CD1c-positive myeloid dendritic cell (primary cell): Measurements from ENCODE around the gene LAMA2.

Source experiments
- DNase-seq: peaks from one replicate; pipeline ENCODE4 v3.0.0-alpha.2; 2016; ENCODE audit errors: extremely low spot score

Gene LAMA2

DNA sequence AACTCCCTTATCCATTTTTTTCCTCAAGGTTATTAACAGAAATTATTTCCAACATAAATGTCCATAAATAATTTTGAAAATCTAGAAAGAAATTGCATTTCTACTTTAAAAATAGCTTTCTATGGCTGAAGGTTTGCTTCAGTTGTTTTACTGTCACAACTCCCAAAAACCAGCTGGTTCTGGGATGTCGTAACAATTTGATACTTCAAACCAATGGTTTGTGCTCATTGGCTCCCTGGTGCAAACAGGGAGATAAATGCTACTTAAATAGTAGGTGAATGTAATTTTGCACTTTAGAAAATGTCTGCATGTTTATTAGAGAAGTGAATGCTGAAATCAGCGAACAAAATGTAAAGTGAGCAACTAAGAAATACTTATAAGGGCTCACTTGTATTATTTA is 31.1 kb downstream of the LAMA2 start:
- no peak for DNase-seq

DNA sequence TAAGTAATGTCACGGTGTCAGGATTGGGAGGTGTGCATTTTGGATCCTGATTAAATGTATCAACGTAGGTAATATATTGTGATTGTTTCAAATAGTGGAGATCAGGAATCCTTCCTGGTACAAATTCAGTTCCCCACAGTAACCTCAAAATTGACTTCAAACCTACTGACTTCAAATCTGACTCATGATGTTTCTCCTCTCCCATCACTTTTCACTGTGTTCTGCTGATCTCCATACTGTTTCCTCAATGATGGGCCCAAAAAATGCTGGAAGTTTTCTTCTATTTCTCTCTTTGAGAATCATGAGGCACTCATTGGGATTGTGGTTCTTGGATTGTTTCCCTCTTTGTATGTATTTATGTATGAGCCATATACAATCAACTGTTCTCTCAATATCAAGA is 35.9 kb downstream of the LAMA2 start:
- no peak for DNase-seq

DNA sequence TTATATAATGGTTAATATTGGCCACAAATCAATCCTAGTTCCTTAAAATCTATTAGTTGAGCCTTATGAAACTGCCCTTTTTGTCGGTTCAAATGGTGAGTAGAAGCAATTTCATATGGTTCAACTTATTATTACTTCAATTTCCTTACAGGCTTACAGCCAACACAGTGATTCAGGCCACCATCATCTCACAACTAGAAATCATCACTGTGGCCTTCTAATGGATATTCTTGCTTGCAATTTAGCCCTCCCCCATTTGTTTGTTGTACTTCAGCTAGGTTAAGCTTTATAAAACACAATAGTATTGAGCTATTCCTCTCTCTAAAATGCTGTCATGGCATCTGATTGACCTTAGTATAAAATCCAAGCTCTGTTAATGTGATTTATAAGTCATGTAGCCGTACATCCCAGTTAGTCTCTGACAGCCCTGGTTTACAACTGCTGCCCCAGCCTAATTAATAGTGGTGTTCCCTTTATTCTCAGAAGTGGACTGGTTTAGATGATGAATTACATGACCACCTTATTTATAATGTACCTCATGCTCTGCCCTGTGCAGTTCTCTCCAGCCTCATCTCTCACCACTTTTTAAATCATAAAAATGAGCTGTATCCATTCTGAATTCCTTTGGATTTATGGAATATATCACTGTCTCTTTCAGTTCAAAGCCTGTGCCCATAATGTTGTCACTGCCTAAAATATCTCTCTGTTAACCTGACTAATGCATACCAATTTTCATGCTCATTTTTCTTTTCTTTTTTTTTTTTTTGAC is 36.7 kb downstream of the LAMA2 start:
- DNase-seq = no peak

DNA sequence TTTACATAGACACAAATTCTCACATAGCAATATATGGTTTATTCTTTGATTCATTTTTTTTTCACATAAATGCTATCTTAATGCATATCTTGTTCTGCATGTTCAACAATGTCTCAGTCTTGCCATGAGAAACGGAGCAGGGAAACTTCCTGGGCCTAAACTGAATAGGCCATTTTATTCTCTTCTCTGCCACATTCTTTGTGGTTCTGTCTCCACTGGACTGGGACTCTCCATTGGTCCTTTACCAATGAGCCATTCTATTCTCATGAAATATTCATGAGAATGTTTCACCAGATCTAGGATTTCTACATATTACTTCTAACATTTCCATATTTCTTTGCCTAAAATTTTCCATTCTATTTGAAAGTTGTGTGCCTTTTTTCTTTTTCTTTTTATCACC is 42.8 kb downstream of the LAMA2 start:
- no peak for DNase-seq

DNA sequence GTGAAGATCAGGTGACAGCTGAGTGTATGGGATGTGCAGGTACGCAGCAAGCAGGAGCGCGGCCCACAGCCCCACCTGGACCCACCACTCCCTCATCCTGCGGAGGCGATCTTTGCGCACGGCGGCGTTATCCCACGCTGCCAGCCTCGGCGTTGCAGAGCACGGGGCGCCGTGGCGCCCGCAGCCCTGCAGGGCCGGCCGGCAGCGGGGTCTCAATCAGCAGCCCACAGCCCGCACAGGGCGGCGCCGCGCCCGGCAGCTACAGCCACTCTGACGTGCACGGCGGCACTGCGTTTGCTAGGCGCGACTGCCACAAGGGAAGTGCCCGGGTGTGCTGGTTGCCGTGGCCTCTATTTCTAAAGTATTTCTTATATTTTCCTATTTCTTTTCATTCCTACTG is 46.9 kb downstream of the LAMA2 start:
- DNase-seq = no peak

DNA sequence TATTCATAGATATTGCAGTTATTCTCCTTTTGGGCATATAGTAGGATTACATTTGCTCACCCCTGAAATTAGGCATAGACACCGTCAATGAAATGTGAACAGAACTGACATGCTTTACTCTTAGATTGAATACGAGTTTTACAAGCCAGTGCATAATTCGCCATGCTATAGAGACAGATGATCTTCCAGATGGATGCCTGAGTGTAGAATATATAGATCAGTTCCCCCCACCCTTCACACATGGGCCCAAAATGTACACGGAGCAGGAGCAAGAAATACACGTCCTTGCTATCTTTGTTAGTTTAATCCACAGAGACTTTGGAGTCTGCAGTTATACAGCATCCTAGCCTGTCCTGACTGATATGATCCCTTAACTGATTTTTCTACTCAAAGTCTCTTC is 47.4 kb downstream of the LAMA2 start:
- no peak for DNase-seq

DNA sequence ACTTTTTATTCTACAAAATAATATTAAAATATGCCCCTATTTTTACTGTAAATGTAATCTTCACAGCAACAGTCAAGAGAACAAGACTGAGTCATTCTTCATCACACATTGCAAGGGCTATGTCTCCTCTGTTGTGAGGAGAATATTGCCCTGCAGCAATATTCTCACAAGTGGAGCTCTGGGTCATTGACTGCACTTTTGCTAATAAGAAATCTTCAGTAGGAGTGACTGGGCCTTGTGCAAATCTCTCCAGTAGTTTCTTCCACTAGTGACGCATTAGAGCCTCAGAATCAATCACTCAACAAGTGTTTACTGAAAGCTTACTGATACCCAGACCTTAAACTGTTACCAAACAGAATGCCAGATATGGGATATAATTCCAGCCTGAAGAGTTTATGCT is 49.1 kb downstream of the LAMA2 start:
- DNase-seq = no peak

DNA sequence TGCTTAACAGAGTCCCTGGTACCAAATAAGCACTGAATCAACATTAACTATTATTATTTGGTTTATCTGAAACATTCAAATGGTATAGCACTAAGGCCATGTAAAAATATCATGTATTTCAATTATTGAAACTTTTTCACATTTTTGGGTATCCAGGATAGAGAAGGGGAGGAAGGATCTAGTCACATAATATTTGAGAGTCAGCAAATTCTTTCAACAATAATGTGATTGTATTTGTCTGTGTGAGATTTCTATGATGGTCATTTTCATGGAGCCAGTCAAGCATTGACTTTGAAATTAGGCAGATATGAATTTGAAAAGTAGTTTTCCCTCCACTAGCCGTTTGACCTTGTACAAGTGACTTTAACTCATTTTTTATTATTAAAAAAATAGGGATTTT is 67.9 kb downstream of the LAMA2 start:
- no peak for DNase-seq

DNA sequence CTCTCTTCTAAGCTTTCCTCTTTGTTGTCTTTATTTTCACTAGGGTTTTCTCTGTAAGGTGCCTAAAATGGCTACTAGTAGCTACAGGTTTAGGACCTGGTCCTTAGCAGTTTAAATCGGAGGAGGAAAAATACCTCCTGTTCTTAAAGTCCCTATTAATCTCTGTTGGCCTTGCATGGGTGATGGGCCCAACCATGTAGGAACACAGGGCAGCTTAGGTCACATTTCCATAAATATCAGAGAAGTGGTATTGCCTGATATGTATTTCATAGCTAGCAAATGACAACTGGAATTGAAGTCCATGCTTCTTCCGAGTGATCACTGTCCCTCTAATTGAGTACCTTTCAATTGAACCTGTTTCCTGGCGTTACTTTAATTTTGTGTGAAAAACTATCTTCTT is 70.0 kb downstream of the LAMA2 start:
- DNase-seq = no peak

DNA sequence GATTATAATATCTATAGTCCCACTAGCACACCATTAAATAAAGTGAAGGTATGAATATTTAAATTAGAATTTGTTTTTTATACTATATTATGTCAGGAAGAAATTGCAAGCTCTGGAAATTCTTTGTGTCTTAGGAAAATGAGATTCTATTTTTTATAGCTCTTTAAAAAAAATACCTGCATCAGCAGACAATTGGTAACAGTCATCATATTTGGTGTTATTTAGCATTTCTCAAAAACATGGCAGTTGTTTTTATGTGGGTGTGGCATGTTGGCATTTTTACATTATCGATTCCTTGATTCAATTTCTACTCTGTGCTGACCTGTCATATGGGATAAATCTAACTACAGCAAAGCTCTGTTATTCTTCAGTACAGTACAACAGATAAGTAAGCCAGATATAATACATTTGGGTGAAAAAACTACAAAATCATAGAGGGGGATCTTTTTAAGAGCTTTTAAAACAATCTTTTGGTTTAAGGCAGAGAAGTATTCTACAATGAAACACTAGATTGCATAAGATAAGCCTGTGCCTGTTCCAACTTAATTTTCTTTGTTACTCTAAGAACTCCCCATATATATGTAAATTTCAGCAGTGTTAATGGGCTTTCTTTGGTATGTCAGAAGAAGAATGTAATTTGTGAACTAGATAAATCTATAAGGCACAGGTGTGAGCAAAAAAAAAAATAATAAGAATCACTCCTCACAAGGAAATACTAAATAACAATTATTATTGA is 71.5 kb downstream of the LAMA2 start:
- no peak for DNase-seq

DNA sequence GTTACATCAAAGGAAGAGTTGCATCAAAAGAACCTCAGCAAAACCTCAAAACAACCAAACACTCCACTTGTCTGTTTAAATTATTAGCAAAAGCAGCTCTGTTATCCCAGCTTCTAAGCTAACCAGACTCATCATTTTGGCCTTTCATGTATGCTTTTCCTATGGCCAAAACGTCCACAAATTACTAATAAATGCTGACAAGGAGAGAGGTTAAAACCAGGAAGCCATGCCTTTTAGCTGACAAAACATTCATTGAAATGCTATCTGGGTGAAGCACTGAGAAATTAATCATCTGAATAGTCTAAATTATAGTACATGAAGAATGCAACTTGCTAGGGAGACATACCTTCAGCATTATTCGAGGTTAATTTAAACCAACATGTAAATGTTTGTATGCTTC is 80.6 kb downstream of the LAMA2 start:
- DNase-seq = no peak

DNA sequence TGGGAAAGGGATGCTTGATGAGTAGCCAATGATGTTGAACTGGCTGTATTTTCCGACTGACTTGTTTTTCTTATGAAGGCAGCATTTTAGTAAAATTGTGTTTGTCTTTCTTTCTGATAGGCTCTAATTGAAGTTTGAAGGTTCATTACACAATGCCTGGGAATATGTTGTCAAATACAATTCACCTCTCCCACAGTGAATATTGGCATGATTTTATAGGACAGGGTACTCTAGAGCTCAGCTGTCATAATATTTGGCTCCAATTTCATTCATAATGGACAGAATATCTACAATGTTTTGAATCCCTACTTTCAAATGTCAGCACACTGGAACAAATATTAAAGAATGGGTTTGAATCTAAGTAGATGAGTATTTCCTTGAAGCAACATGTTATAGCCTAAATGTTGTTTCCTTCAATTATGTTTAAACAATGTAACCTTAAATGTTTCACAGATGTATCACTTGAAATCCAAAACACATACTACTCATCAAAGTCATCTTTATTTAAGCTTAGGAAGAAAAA is 81.4 kb downstream of the LAMA2 start:
- DNase-seq = no peak

DNA sequence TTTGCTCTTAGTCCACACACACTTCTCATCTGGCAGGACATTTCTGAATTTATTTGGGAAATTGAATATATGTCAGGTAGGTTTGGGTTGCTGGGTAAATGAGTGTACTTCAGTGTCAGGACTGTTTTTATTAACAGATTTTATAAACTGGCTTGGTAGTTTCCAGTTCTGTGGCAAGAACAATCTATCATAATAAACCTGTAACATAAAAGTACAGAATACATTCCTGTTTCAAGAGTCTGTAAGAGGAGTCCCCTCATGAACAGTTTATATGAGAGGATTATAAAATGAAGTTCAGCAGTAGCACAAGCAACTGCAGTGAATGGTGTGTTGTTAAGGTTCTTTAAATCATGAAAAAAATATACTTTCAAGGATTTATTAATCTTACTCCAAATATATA is 81.8 kb downstream of the LAMA2 start:
- no peak for DNase-seq

DNA sequence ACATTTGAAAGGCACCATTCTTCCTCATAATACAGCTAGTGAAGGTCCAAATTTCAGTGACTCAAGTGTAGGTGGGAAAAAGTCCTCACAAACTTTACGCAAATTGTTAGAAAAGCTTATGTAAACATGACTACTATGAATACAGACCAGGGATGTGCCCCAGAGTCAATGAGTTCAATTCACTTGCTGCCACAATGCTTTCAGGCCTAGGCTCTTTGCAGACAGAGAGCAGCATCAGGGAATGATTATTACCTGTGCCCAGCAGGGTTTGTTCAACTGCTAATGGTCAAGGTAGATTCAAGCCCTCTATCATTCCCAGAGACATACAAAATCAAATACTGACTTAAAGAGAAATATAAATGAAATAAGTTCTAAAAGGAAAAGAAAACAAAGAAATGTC is 84.0 kb downstream of the LAMA2 start:
- no peak for DNase-seq

DNA sequence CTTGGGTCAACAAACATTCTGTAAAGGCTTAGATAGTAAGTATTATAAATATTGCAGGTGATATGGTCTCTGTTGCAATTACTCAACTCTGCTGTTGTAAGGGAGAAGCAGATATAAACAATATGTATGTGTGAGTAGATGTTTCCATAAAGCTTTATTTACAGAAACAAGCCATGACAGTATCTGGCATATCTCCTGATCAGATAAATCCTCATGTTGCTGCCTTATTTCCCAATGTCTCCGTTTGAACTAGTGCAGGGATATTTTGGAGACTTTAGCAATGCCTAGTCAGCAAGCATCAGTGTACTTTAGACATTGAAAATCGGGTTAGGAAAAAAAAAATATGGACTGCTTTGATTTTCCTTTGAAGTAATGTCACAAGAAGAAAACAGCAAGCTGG is 96.1 kb downstream of the LAMA2 start:
- DNase-seq = no peak

DNA sequence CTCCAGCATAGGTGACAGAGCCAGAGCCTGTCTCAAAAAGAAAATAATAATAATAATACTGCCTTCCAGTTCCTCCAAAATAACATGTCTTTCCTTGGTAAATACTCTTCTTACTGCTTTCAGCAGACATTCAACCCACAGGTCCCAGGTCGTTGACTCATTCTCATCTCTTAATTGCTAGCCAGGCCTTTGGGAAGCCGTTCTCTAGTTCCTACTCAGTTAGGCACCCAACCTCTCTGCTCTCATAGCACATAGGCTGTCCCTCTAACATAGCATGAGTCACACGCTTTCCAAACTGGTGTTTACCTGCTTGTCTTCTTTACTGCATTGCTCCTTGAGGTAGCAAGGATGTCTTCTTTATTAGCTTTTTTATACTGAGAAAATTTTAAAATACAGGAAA is 98.8 kb downstream of the LAMA2 start:
- DNase-seq = no peak

DNA sequence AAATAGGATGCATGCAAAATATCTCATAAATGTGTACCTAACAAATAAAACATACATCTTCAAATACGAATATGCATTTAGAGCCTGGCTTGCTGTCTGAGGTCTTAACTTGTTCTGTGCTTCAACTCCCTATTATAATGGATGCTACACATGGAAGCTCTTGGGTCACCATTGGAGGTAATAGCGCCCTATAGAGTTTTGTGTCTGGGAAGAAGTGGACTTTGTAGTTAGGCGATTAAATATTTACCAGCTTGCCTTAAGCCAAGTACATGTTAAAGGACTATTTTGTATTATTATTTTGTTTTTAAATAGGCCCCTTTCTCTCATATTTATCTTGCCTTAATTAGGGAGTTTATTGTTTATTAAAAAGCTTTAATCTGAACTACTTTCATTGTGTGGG is 107.4 kb downstream of the LAMA2 start:
- DNase-seq = no peak

DNA sequence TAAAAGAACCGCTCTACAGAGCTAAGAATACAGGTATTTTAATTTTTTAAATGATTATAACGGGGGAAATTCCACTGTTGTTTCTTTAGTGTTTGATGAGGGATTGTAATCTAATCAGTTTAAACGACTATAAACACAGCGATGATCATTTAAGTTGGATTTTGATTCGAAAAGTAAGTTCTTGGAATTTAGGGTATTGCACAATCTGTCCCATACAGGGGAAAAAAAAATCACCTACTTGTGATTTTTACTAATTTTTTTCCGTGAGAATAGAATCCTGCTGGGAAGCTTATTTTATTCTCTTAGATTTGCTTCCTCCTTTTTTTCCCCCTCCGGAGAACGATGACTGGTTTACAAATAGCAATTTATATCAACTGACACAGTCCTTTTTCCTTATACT is 108.0 kb downstream of the LAMA2 start:
- DNase-seq = no peak

DNA sequence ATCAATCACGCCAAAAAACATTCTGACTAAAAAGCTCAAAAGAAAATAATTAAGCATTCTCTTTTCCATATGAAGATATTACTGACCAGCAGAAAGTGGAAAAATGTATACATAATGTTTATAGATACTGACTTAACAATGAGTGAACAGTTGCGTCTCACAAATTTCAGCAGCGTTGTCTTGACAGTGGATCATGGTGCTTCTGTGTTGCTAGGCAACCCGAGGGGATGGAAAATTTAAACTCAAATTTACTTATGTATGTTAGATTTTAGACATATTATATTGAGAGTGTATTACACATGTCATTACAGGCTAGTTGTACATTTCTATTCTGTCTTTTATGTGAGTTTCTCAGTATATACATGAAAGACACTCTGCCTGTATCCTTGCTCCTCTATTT is 110.2 kb downstream of the LAMA2 start:
- no peak for DNase-seq

DNA sequence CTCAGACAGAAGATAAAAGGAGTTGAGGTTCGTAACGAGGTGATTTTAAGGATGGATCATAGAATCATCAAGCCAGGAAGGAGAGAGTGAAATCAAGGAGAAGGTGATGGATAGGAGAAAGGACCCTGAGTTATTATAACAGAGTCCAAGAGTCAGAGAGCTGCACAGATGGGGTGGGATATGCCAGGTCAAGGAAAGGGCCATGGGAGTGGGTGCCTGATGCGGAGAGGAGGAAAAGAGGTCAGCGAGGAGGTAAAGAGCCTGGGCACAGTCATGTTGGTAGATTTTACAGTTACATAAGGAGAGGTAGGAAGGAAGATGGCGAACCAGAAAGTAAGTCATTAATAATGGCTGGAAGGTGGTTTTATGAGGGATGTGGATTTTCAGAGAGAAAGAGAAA is 114.9 kb downstream of the LAMA2 start:
- DNase-seq = no peak

DNA sequence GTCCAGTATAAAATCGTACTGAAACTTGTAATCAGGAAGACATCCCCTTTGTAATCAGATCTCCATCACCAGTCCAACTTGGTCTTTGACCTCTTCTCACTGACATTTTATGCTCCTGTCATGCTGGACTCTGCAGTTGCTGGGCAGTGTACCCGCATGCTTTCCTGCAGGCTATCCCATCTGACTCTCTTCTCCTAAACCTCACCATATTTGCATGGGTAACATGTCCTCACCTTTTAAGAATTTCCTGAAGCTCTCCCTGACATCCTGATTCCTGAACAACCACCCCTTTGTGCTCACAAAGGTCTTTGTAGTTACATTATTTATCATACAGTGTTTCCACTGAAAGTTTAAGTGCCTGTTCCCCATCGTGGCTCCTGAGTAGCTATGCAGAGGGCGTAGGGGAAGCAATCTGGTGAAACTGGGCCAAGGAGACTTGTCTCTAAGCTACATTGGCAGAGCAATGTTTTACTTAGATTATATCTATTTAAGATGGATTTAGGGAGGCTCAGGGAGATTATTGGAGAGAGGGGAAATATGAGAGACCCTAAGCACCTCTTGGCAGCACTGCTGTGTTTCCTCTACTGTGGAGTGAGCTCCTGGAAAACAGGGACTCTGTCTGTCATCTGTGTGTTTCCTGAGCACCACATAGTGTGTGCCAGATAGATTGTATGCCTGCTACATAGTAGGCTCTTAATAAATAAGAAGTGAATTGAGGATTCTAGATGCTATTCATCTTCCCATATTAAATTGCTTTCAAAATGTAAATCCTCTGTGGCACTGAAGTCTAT is 124.0 kb downstream of the LAMA2 start:
- no peak for DNase-seq

DNA sequence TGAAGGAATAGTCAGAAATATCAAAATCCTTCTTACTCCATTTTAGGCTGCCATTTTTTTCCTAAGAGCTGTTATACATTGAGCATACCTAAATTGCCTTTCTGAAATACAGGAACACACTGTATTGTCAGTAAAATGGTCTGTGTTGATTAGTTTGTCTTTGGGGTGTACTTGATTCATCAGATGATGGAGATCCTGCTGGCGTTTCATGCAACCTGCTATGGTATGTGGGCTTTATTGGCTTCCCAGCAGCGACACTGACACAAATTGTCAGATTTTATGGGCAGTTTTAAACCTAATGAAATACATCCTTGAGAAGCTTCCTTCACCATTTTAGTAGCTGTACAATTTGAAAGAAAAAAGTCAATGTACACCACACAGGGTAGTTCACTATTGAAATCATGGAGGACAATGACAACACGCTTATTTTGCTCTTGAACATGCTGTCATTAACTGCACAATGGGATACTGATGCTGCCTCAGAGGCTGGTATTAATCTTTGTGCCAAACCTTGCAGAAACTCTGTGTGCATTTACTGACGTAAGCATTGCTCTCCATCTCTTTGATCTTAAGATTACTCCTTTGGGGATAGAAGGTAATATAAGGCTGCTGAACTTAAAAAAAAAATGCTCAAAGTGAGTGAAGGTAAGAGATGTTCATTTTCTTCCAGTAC is 124.9 kb downstream of the LAMA2 start:
- no peak for DNase-seq
